Loucy (cell line): ENCODE data around the gene OR1N2.

ENCODE experiments used
- H2AFZ ChIP-seq: fragments of 200-600 bp; sonication (generic); 2 replicates; pipeline ENCODE4 v1.6.0; 2016; ENCODE audit warnings: antibody characterized with exemption, mild to moderate bottlenecking, low read length, moderate library complexity
- H3F3A ChIP-seq: fragments of 200-600 bp; 2 replicates; pipeline ENCODE4 v1.6.0; 2016; ENCODE audit warnings: antibody characterized with exemption, low read depth, mild to moderate bottlenecking
- H3K27me3 ChIP-seq: fragments of 200-600 bp; sonication (generic); 2 replicates; pipeline ENCODE4 v1.6.1; 2014; ENCODE audit warnings: low read length, mild to moderate bottlenecking; ENCODE audit not compliant: insufficient read depth, poor library complexity, severe bottlenecking
- H3K36me3 ChIP-seq: fragments of 200-600 bp; sonication (generic); 2 replicates; pipeline ENCODE4 v1.6.1; 2016; ENCODE audit warnings: low read length; ENCODE audit not compliant: insufficient read depth
- H3K4me1 ChIP-seq: fragments of 200-600 bp; sonication (generic); 2 replicates; pipeline ENCODE4 v1.5.1; 2014; ENCODE audit warnings: low read length, mild to moderate bottlenecking; ENCODE audit not compliant: insufficient read depth, poor library complexity, severe bottlenecking
- H3K4me2 ChIP-seq: fragments of 200-600 bp; sonication (generic); 2 replicates; pipeline ENCODE4 v1.6.0; 2014; ENCODE audit warnings: antibody characterized with exemption, low read length, low read depth, mild to moderate bottlenecking; ENCODE audit not compliant: poor library complexity, severe bottlenecking
- H3K4me3 ChIP-seq: fragments of 200-600 bp; sonication (generic); 2 replicates; pipeline ENCODE4 v1.5.1; 2014; ENCODE audit warnings: low read length, mild to moderate bottlenecking, mixed read lengths; ENCODE audit not compliant: poor library complexity, severe bottlenecking
- H3K79me2 ChIP-seq: fragments of 200-600 bp; sonication (generic); 2 replicates; pipeline ENCODE4 v1.6.1; 2014; ENCODE audit warnings: low read length; ENCODE audit not compliant: insufficient read depth
- H3K9ac ChIP-seq: fragments of 200-600 bp; sonication (generic); 2 replicates; pipeline ENCODE4 v1.6.0; 2014; ENCODE audit warnings: mild to moderate bottlenecking, low read depth, low read length, moderate library complexity; ENCODE audit not compliant: poor library complexity, severe bottlenecking
- H3K9me2 ChIP-seq: fragments of 200-600 bp; sonication (generic); replicated peaks from 2 replicates; pipeline ENCODE4 v1.6.1; 2016; ENCODE audit warnings: low read depth, low read length, mixed read lengths
- H3K9me3 ChIP-seq: fragments of 200-600 bp; sonication (generic); 2 replicates; pipeline ENCODE4 v1.6.1; 2014; ENCODE audit warnings: mild to moderate bottlenecking, antibody characterized with exemption, low read length, low read depth; ENCODE audit not compliant: insufficient read depth
- H4K20me1 ChIP-seq: fragments of 200-600 bp; sonication (generic); 2 replicates; pipeline ENCODE4 v1.6.0; 2014; ENCODE audit warnings: antibody characterized with exemption, low read length, mild to moderate bottlenecking; ENCODE audit not compliant: insufficient read depth, poor library complexity, severe bottlenecking
- EZH2phosphoT487 ChIP-seq: fragments of 200-600 bp; IDR thresholded peaks from 2 replicates; pipeline ENCODE4 v1.6.1; 2018; ENCODE audit warnings: antibody characterized with exemption, mild to moderate bottlenecking, moderate library complexity, borderline replicate concordance
- TF ChIP-seq, protein P1 (sequence below): fragments of 200-600 bp; sonication (generic); conservative IDR thresholded peaks from 2 replicates; pipeline ENCODE4 v1.5.1; 2014; ENCODE audit warnings: mild to moderate bottlenecking, antibody characterized with exemption, low read length

Gene OR1N2

DNA sequence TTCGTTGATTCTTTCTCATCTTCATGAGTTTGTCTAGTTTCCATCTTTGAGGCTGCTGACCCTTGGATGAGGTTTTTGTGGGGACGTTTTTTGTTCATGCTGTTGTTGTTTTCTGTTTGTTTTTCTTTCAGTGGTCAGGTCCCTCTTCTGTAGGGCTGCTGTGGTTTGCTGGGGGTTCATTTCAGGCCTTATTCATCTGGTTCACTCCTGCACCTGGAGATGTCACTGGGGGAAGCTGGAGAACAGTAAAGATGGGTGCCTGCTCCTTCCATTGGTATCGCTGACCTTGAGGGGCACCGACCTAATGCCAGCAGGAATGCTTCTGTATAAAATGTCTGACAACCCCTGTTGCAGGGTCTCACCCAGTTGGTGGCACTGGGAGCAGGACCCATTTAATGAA is 8.5 kb downstream of the OR1N2 start:
- H2AFZ ChIP-seq = no peak overlapping the region
- no peaks in the 10 kb centered on the region for H3K79me2 ChIP-seq
- peaks cover 15% of the 10 kb centered on the region for H3K4me1 ChIP-seq
- H3K9me2 ChIP-seq = no peaks in the 10 kb centered on the region
- no peaks in the 10 kb centered on the region for H3K9me3 ChIP-seq
- H3K4me2 ChIP-seq = no peak overlapping the region
- H3K27me3 ChIP-seq = no peaks in the 10 kb centered on the region
- H3K9ac ChIP-seq = peak overlapping the region; percentile 55
- no peak overlapping the region for H3K4me3 ChIP-seq
- H3F3A ChIP-seq = no peaks in the 10 kb centered on the region
- H3K36me3 ChIP-seq = no peaks in the 10 kb centered on the region
- TF ChIP-seq EZH2phosphoT487 = no peak
- TF ChIP-seq, protein P1, sequence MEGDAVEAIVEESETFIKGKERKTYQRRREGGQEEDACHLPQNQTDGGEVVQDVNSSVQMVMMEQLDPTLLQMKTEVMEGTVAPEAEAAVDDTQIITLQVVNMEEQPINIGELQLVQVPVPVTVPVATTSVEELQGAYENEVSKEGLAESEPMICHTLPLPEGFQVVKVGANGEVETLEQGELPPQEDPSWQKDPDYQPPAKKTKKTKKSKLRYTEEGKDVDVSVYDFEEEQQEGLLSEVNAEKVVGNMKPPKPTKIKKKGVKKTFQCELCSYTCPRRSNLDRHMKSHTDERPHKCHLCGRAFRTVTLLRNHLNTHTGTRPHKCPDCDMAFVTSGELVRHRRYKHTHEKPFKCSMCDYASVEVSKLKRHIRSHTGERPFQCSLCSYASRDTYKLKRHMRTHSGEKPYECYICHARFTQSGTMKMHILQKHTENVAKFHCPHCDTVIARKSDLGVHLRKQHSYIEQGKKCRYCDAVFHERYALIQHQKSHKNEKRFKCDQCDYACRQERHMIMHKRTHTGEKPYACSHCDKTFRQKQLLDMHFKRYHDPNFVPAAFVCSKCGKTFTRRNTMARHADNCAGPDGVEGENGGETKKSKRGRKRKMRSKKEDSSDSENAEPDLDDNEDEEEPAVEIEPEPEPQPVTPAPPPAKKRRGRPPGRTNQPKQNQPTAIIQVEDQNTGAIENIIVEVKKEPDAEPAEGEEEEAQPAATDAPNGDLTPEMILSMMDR = no peak
- H4K20me1 ChIP-seq = no peaks in the 10 kb centered on the region

DNA sequence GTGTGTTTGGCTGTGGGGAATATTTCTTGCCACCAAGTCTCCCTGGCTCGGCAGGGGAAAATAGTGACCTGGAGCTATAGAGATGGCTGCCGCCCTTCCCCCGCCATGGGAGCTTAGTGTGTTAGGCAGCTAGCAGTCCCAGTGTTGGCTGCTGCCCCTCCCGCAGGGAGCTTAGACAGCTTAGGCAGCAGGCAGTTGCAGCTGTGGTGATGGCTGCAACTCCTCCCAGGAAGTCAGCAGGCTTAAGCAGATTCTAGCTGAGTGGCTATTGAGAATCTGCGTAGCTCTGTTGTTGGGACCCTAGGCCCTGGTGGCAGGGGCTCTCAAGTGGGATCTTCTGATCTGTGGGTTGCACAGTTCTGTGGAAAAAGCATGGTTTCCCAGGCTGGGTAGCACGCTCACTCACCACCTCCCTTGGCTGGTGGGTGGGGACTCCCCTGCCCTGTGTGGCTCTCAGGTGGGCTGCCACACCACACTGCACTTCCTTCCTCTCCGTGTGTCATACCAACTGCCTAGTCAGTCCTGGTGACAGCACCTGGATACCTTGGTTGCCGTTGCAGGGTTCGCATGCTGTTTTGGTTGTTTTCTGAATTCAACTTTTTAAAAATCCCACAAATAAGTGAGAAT is 9.3 kb downstream of the OR1N2 start:
- Histone ChIP-seq H2AFZ (peak overlapping the region; percentile 77), H3K4me2 (peak overlapping the region; percentile 57), H3F3A (no peaks in the 10 kb centered on the region), H3K4me3 (peak overlapping the region; percentile 41), H3K9me2 (no peaks in the 10 kb centered on the region), H3K36me3 (no peaks in the 10 kb centered on the region), H4K20me1 (no peaks in the 10 kb centered on the region), H3K27me3 (no peaks in the 10 kb centered on the region), H3K9me3 (no peaks in the 10 kb centered on the region), H3K9ac (peak overlapping the region; percentile 55), H3K4me1 (peaks cover 15% of the 10 kb centered on the region), H3K79me2 (no peaks in the 10 kb centered on the region)
- TF ChIP-seq EZH2phosphoT487 = no peak
- TF ChIP-seq, protein P1 = no peak

DNA sequence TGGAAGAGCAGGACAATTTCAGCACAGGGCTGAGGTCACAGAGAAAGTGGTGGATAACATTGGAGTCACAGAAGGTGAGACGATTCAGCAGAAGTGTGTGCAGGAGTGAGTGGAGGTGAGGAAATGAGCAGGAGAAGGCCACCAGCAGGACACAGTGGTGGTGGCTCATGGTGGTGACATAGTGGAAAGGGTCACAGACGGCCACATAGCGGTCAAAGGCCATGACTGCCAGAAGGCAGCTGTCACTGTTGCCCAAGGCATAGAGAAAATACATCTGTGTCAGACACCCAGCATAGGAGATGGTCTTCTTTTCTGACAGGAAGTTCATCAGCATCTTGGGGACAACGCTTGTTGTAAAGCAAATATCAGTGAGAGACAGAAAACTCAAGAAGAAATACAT is 15.0 kb downstream of the OR1N2 start:
- Histone ChIP-seq H3K9ac (no peak overlapping the region), H3K27me3 (no peaks in the 10 kb centered on the region), H3K4me2 (no peak overlapping the region), H3K4me1 (peaks cover 1% of the 10 kb centered on the region), H3F3A (no peaks in the 10 kb centered on the region), H4K20me1 (no peaks in the 10 kb centered on the region), H3K9me3 (no peaks in the 10 kb centered on the region), H3K79me2 (no peaks in the 10 kb centered on the region), H3K9me2 (no peaks in the 10 kb centered on the region), H3K4me3 (no peak overlapping the region), H3K36me3 (no peaks in the 10 kb centered on the region), H2AFZ (no peak overlapping the region)
- TF ChIP-seq EZH2phosphoT487 = no peak
- TF ChIP-seq, protein P1 = no peak
